Testis (tissue), 5 donors: ENCODE results near the gene C2orf81. TPM values are rescaled to one million over a fixed set of nuclear protein-coding genes. Genes with fewer than 3 reads are reported as not detected.
"Not testable (repeated sequence)": the region's sequence is repeated elsewhere in the genome, so short reads cannot be mapped to it uniquely, and the experiment has no call there.

Experiments used
- DNase-seq: peaks from one replicate; pipeline ENCODE4 v3.0.0-alpha.2; 2019
- H3K27ac ChIP-seq, 2 donors: fragments of 200-600 bp; sonication (generic); one replicate each; pipeline ENCODE4 v1.5.1; 2019
- H3K27me3 ChIP-seq: fragments of 200-600 bp; sonication (generic); one replicate; pipeline ENCODE4 v1.5.1; 2019
- H3K36me3 ChIP-seq: fragments of 200-600 bp; sonication (generic); one replicate; pipeline ENCODE4 v1.5.1; 2017; ENCODE audit warnings: low read depth; ENCODE audit errors: missing control alignments
- H3K4me1 ChIP-seq: fragments of 200-600 bp; sonication (generic); one replicate; pipeline ENCODE4 v1.5.1; 2019
- H3K4me3 ChIP-seq, 2 donors: fragments of 200-600 bp; sonication (generic); one replicate each; pipeline ENCODE4 v1.5.1; 2017 to 2019
- H3K9me3 ChIP-seq: fragments of 200-600 bp; sonication (generic); one replicate; pipeline ENCODE4 v1.5.1; 2017
- POLR2A ChIP-seq: fragments of 450-650 bp; IDR thresholded peaks from one replicate; pipeline ENCODE4 v1.6.1; 2017; ENCODE audit warnings: antibody characterized with exemption, mild to moderate bottlenecking, moderate library complexity
- WGBS, 2 donors: methylation state at CpG; one replicate each; pipeline ENCODE4 v1.1.5; 2018; 5-methylcytosine and 5-hydroxymethylcytosine counted together
- intact Hi-C: fragments of 100-400 bp; cut with DNase I; formaldehyde crosslinking; loops from one replicate; pipeline ENCODE4 v1.15.1; 2023; ENCODE audit warnings: low total_unique reads
- long read RNA-seq, 2 donors: transcript quantifications; one replicate each; lab custom pipeline, GENCODE V29; 2026
- polyA plus RNA-seq: library from polyadenylated mRNA; stranded (reverse); fragments of 350-450 nt; fragmentation: Illumina TruSeq; extraction: RNeasy Lipid Tissue Mini Kit (QIAGEN cat#74804); gene quantifications from one replicate; pipeline ENCODE4 v1.2.3, GENCODE V29; 2014; ENCODE audit warnings: low read depth, low replicate concordance; ENCODE audit not compliant: insufficient read depth
- total RNA-seq, 2 donors: library from RNA; depleted of rRNA; stranded (reverse); fragments of >200 nt; gene quantifications; one replicate each; pipeline ENCODE4 v1.2.3, GENCODE V29; 2016
- TF ChIP-seq, protein P1 (sequence below), 3 experiments: fragments of 450-650 bp in 2 of 3; fragments of 200-600 bp in 1 of 3; sonication (generic) in 1 of 3; IDR thresholded peaks; one replicate each; pipeline ENCODE4 v1.5.1; 2016 to 2019; ENCODE audit warnings: antibody characterized with exemption in 3 of 3, mild to moderate bottlenecking in 2 of 3, moderate library complexity in 1 of 3

Gene C2orf81
- total RNA-seq (10 to 100 TPM; 10.4 to 15.7 TPM), polyA plus RNA-seq (23.1 TPM)
- long read RNA-seq, donor 1, transcript C2orf81-206 (1 exons, 2,407 nt), result major isoform, 6 of 6 reads
- long read RNA-seq, donor 1, partial matches to known transcripts, result 0 of 6 reads
- long read RNA-seq, donor 1, other reads (novel, unspliced or antisense), result 0 of 6 reads
- long read RNA-seq, donor 2, partial matches to known transcripts, result 0 of 2 reads
- long read RNA-seq, donor 2, other reads (novel, unspliced or antisense), result 0 of 2 reads

DNA sequence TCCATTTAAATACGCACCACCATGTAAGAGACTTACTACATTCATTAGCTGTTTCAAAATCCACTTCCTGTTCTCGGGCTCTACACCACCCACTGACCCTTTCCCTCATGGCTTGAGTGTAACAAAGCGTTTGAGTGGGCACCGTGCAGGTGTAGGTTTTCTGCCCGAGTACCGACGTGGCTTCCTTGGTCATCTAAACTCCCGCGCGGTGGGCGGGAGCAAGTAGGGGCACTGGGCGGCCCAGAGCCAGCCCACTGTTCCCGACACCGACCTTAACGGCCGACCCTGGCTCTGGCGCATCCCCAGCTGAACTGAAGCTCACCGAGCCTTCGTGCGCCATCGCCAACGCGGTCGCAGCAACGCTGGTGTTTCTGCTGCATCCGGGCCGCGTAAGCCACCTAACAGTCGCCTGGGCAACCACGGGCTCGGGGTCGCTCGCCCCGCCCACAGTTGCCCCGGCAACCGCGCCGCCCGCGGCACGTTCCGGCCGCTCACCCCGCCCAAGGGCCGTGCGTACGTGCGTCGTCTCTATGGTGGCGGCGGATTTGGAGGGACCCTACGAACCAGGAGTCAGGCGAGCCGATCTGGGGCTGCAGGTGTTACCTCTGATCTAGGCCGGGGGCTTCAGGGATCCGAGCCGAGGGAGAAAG, at the start of gene C2orf81, which contains the start of gene WDR54:
C2orf81 (minus strand) TSS at position 399 of the 650 bp plus-strand sequence; CDS start at position 340, 59 bp downstream.
WDR54 (plus strand) TSS at position 510 of the 650 bp plus-strand sequence. CDS start 424 bp downstream, outside the sequence.
- no peaks in the 10 kb centered on the region for H3K36me3 ChIP-seq
- peak within 1 kb of the TSS; percentile 51 to 67 for H3K4me3 ChIP-seq
- no peaks in the 10 kb centered on the region for H3K27me3 ChIP-seq
- peak within 1 kb of the TSS in 1 of 2 donors; percentile 21 for H3K27ac ChIP-seq
- 1% methylated on average over 17 to 21 of the region's 57 CpGs for WGBS, 2 donors
- no peak for TF ChIP-seq POLR2A
- TF ChIP-seq, protein P1, sequence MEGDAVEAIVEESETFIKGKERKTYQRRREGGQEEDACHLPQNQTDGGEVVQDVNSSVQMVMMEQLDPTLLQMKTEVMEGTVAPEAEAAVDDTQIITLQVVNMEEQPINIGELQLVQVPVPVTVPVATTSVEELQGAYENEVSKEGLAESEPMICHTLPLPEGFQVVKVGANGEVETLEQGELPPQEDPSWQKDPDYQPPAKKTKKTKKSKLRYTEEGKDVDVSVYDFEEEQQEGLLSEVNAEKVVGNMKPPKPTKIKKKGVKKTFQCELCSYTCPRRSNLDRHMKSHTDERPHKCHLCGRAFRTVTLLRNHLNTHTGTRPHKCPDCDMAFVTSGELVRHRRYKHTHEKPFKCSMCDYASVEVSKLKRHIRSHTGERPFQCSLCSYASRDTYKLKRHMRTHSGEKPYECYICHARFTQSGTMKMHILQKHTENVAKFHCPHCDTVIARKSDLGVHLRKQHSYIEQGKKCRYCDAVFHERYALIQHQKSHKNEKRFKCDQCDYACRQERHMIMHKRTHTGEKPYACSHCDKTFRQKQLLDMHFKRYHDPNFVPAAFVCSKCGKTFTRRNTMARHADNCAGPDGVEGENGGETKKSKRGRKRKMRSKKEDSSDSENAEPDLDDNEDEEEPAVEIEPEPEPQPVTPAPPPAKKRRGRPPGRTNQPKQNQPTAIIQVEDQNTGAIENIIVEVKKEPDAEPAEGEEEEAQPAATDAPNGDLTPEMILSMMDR (IDR thresholded peaks at IDR 0.05), result no peak
- no peaks in the 10 kb centered on the region for H3K9me3 ChIP-seq
- no peaks in the 10 kb centered on the region for H3K4me1 ChIP-seq
- intact Hi-C loops, result no loop called here
- DNase-seq, result peak; percentile 91

DNA sequence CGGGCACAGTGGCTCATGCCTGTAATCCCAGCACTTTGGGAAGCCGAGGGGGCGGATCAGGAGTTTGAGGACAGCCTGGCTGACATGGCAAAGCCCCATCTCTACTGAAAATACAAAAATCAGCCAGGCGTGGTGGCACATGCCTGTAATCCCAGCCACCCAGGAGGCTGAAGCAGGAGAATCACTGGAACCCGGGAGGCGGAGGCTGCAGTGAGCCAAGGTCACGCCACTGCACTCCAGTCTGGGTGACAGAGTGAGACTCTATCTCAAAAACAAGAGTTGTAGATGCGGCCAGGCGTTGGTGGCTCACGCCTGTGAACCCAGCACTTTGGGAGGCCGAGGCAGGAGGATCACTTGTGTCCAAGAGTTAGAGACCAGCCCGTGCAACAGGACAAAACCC, 49.3 kb upstream of the C2orf81 start:
- H3K27me3 ChIP-seq, H3K4me3 ChIP-seq, H3K27ac ChIP-seq, H3K9me3 ChIP-seq, H3K36me3 ChIP-seq, intact Hi-C loops, DNase-seq: not testable (repeated sequence)
- WGBS, 2 donors, result 77 to 92% methylated on average over 12 of the region's 12 CpGs
- H3K4me1 ChIP-seq, result peaks cover 17% of the 10 kb centered on the region

DNA sequence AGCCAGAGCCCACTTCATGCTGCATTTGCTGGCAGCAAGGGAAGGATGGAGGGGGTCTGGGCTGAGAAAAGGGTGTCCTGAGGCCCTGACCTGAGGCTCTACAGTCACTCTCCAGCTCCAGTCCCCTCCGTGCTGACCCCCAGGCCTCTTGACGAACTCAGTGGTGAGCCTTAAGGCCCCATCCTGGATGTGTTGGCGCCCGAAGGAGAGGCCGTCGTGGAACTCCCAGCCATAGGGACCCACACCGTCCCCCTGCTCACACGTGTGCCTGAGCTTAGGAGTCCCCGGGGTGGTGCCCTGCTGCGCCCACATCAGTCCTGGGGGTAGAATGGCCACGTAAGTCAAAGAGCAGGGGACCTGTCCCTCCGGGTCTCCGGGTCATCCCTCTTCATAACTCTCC, 43.0 kb upstream of the C2orf81 start:
- no peaks in the 10 kb centered on the region for H3K36me3 ChIP-seq
- 0% methylated on average over 13 of the region's 13 CpGs; no CpG with 5 or more reads in 1 of the 2 donors for WGBS, 2 donors
- H3K27ac ChIP-seq, result peak overlapping the region in 1 of 2 donors; percentile 82
- H3K4me3 ChIP-seq, result peak overlapping the region; percentile 74 to 89
- no peak for DNase-seq
- peaks cover 12% of the 10 kb centered on the region for H3K4me1 ChIP-seq
- intact Hi-C loops, result no loop called here
- TF ChIP-seq, protein P1 (IDR thresholded peaks at IDR 0.05), result no peak
- TF ChIP-seq POLR2A, result no peak
- no peaks in the 10 kb centered on the region for H3K9me3 ChIP-seq
- H3K27me3 ChIP-seq, result no peaks in the 10 kb centered on the region

- Histone ChIP-seq H3K36me3 (no peaks in the 10 kb centered on the region), H3K27me3 (no peaks in the 10 kb centered on the region), H3K27ac (no peak overlapping the region), H3K4me1 (peaks cover 17% of the 10 kb centered on the region), H3K9me3 (no peaks in the 10 kb centered on the region), H3K4me3 (no peak overlapping the region)
- DNase-seq, result no peak
- intact Hi-C loops, result no loop called here
- TF ChIP-seq, protein P1 (IDR thresholded peaks at IDR 0.05), result no peak
- no peak for TF ChIP-seq POLR2A
- WGBS, 2 donors, result 80 to 81% methylated on average over 4 of the region's 4 CpGs
Measured at GRCh38 chr2:74462786-74463105, 41.3 kb upstream of the C2orf81 start.

DNA sequence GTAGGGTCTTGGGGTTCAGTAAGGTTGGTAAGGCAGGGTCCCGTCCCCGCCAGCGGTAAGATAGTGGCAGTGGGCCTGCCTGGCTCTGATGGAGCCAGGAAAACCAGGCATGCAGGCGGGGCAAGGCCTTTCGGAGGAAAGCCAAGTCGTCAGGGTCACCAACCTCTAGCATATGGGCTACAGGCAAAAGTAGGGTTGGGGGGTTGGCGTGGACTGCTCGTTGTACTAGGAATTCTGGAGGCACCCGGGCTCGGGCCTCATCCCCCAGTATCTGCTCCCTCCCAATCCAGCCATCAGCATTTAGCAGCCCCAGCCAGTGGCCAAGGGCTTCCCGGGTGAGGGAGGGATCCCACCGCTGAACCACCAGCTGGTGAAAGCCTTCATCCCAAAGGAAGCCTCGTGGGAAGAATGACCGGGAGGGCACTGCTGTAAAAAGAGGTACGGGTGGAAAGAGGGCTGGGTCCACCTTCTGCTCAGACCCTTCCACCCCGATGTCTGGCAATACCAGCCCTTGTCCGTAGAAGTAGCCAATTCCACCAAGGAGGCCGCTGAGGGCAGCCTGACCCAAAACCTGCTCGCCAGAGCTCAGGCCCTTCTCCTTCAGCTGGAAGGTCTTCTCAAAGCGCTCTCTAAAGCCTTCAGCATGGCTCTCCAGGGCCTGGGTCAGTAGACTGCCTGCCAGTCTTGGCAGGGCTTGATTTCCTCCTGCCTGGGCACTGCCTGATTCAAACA, 40.8 kb upstream of the C2orf81 start:
- no peak for DNase-seq
- intact Hi-C loops, result no loop called here
- H3K27me3 ChIP-seq, result no peaks in the 10 kb centered on the region
- H3K9me3 ChIP-seq, result no peaks in the 10 kb centered on the region
- WGBS, 2 donors, result 88 to 90% methylated on average over 10 to 20 of the region's 20 CpGs
- TF ChIP-seq, protein P1 (IDR thresholded peaks at IDR 0.05), result no peak
- TF ChIP-seq POLR2A, result no peak
- H3K4me3 ChIP-seq, result no peak overlapping the region
- H3K27ac ChIP-seq, result no peak overlapping the region
- H3K4me1 ChIP-seq, result peaks cover 17% of the 10 kb centered on the region
- no peaks in the 10 kb centered on the region for H3K36me3 ChIP-seq
